Esophagus squamous epithelium (tissue), 5 donors: ENCODE results near the gene LENG9. TPM values are rescaled to one million over a fixed set of nuclear protein-coding genes. Genes with fewer than 3 reads are reported as not detected.

Experiments used
- DNase-seq: peaks from one replicate; lab custom pipeline; 2025; lab: John Stamatoyannopoulos, UW
- H3K27ac ChIP-seq, 4 donors: fragments of 200-600 bp; sonication (generic); one replicate each; pipeline ENCODE4 v1.5.1; 2016 to 2019; ENCODE audit warnings: mild to moderate bottlenecking in 1 of 4
- H3K27me3 ChIP-seq, 4 donors: fragments of 200-600 bp; sonication (generic); 1 replicate in 3 of 4; 2 replicates in 1 of 4; pipeline versions ENCODE4 v1.5.1 to v1.6.0; 2017 to 2021; ENCODE audit warnings: antibody characterized with exemption in 1 of 4
- H3K36me3 ChIP-seq, 3 donors: fragments of 200-600 bp; sonication (generic); one replicate each; pipeline ENCODE4 v1.5.1; 2016 to 2019
- H3K4me1 ChIP-seq, 3 donors: fragments of 200-600 bp; sonication (generic); one replicate each; pipeline ENCODE4 v1.5.1; 2017 to 2019
- H3K4me3 ChIP-seq, 4 donors: fragments of 200-600 bp; sonication (generic); 1 replicate in 3 of 4; 2 replicates in 1 of 4; pipeline ENCODE4 v1.5.1; 2016 to 2019; ENCODE audit warnings: mild to moderate bottlenecking in 2 of 4, moderate library complexity in 1 of 4
- H3K9me3 ChIP-seq, 3 donors: fragments of 200-600 bp; sonication (generic); one replicate each; pipeline ENCODE4 v1.5.1; 2016 to 2019
- POLR2A ChIP-seq, 4 donors: fragments of 450-650 bp; IDR thresholded peaks; one replicate each; pipeline ENCODE4 v1.6.1; 2017; ENCODE audit warnings: antibody characterized with exemption in 4 of 4, mild to moderate bottlenecking in 4 of 4, moderate library complexity in 3 of 4
- WGBS, 2 donors: methylation state at CpG; one replicate each; pipeline ENCODE4 v1.1.5; 2018; 5-methylcytosine and 5-hydroxymethylcytosine counted together
- intact Hi-C: fragments of 100-400 bp; cut with DNase I; formaldehyde crosslinking; loops from one replicate; pipeline ENCODE4 v1.15.0; 2022
- total RNA-seq, 4 donors: library from RNA; depleted of rRNA; stranded (reverse); fragments of >200 nt; gene quantifications; one replicate each; pipeline ENCODE4 v1.1.0, GENCODE V29; 2016
- TF ChIP-seq, protein P1 (sequence below), 6 experiments: fragments of 450-650 bp in 4 of 6; fragments of 200-600 bp in 2 of 6; sonication (generic) in 2 of 6; IDR thresholded peaks; one replicate each; pipeline ENCODE4 v1.5.1; 2016 to 2019; ENCODE audit warnings: antibody characterized with exemption in 6 of 6, mild to moderate bottlenecking in 4 of 6, moderate library complexity in 4 of 6
- donor health status: DM: yes; HTN: yes; CAD: no.

The LENG9 gene
- total RNA-seq, 4 donors from 2014 or later, result 8.1 to 13.1 (median 10.1) TPM

DNA sequence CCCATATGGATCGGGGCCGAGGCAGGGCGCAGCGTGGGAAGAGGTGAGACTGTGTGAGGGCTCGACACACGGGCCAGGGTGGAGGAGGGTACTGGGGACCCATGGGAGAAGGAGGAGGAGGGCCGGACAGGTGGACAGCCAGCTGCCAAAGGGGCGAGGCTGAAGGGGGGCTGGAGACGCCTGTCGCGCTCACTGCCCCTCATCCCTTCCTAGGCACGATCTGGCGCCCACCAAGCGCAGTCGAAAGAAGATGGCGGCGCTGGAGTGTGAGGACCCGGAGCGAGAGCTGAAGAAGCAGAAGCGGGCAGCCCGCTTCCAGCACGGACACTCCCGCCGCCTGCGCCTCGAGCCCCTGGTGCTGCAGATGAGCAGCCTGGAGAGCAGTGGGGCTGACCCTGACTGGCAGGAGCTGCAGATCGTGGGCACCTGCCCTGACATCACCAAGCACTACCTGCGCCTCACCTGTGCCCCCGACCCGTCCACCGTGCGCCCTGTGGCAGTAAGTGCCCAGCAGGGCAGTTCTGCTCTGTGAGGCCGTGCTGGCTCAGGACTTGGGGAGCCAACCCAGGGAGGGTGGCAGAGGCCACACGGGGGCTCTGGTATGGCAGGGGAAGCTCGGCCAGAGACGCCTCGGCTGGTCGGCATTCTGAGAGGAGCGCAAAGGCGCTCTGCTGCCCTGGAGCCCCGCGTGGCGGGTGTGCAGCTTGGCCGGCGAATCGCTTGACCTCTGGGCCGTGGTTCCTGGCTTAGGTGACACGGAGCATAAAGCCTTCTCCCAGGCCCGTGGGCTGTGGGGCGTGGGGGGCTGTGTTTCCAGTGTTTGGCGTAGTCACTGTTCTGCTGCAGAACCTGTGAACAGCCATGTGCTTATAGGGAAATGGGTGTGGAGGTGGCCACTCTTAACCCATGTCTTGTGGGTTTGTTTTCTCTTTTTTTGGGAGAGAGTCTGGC is 6.9 kb downstream of the LENG9 start:
- no peak overlapping the region for H3K4me3 ChIP-seq
- H3K36me3 ChIP-seq, result peaks cover 80 to 100% (median 90%) of the 10 kb centered on the region in 3 donors
- no peak overlapping the region for H3K27ac ChIP-seq
- TF ChIP-seq, protein P1, sequence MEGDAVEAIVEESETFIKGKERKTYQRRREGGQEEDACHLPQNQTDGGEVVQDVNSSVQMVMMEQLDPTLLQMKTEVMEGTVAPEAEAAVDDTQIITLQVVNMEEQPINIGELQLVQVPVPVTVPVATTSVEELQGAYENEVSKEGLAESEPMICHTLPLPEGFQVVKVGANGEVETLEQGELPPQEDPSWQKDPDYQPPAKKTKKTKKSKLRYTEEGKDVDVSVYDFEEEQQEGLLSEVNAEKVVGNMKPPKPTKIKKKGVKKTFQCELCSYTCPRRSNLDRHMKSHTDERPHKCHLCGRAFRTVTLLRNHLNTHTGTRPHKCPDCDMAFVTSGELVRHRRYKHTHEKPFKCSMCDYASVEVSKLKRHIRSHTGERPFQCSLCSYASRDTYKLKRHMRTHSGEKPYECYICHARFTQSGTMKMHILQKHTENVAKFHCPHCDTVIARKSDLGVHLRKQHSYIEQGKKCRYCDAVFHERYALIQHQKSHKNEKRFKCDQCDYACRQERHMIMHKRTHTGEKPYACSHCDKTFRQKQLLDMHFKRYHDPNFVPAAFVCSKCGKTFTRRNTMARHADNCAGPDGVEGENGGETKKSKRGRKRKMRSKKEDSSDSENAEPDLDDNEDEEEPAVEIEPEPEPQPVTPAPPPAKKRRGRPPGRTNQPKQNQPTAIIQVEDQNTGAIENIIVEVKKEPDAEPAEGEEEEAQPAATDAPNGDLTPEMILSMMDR (IDR thresholded peaks at IDR 0.05), result no peak
- TF ChIP-seq POLR2A (IDR thresholded peaks at IDR 0.05), result no peak
- DNase-seq, result no peak
- 89 to 90% methylated on average over 13 to 25 of the region's 51 CpGs for WGBS, 2 donors
- no peaks in the 10 kb centered on the region for H3K27me3 ChIP-seq
- H3K9me3 ChIP-seq, result no peaks in the 10 kb centered on the region
- H3K4me1 ChIP-seq, result peaks cover 13 to 54% (median 16%) of the 10 kb centered on the region in 3 donors
- intact Hi-C loops, result no loop called here

GRCh38 chr19:54455786-54456422 is 7.7 kb downstream of the LENG9 start:
- H3K4me3 ChIP-seq, result no peak overlapping the region
- DNase-seq, result no peak
- no peaks in the 10 kb centered on the region for H3K27me3 ChIP-seq
- no peak overlapping the region for H3K27ac ChIP-seq
- peaks cover 13 to 54% (median 19%) of the 10 kb centered on the region in 3 donors for H3K4me1 ChIP-seq
- TF ChIP-seq, protein P1 (IDR thresholded peaks at IDR 0.05), result no peak
- TF ChIP-seq POLR2A (IDR thresholded peaks at IDR 0.05), result no peak
- intact Hi-C loops, result no loop called here
- H3K9me3 ChIP-seq, result no peaks in the 10 kb centered on the region
- WGBS, 2 donors, result 83 to 100% methylated on average over 4 to 8 of the region's 40 CpGs
- H3K36me3 ChIP-seq, result peaks cover 74 to 100% (median 86%) of the 10 kb centered on the region in 3 donors

- Histone ChIP-seq H3K27ac (no peak overlapping the region), H3K4me3 (no peak overlapping the region), H3K9me3 (no peaks in the 10 kb centered on the region), H3K4me1 (peaks cover 16 to 54% (median 28%) of the 10 kb centered on the region in 3 donors), H3K27me3 (no peaks in the 10 kb centered on the region), H3K36me3 (peaks cover 69 to 94% (median 77%) of the 10 kb centered on the region in 3 donors)
- 85 to 86% methylated on average over 8 to 9 of the region's 33 CpGs for WGBS, 2 donors
- intact Hi-C loops, result no loop called here
- no peak for DNase-seq
- no peak for TF ChIP-seq POLR2A (IDR thresholded peaks at IDR 0.05)
- TF ChIP-seq, protein P1 (IDR thresholded peaks at IDR 0.05), result no peak
Observed at GRCh38 chr19:54454781-54455675, 8.6 kb downstream of the LENG9 start.

GRCh38 chr19:54453921-54454780 is 9.4 kb downstream of the LENG9 start:
- TF ChIP-seq, protein P1 (IDR thresholded peaks at IDR 0.05), result no peak
- TF ChIP-seq POLR2A (IDR thresholded peaks at IDR 0.05), result no peak
- Histone ChIP-seq H3K4me3 (no peak overlapping the region), H3K4me1 (peaks cover 20 to 48% (median 29%) of the 10 kb centered on the region in 3 donors), H3K36me3 (peaks cover 69 to 86% (median 71%) of the 10 kb centered on the region in 3 donors), H3K27me3 (no peaks in the 10 kb centered on the region), H3K27ac (no peak overlapping the region), H3K9me3 (no peaks in the 10 kb centered on the region)
- intact Hi-C loops, result no loop called here
- 90 to 91% methylated on average over 11 to 18 of the region's 31 CpGs for WGBS, 2 donors
- no peak for DNase-seq
